Stimulated activated CD8-positive, alpha-beta memory T cell treated with anti-CD3 and anti-CD28 coated beads, Interleukin-15, amount 100 ng/mL, for 24 hours (primary cell): Measurements from ENCODE around the gene DYNC1LI2.
"Not testable (repeated sequence)": the region's sequence is repeated elsewhere in the genome, so short reads cannot be mapped to it uniquely, and the experiment has no call there.

ENCODE experiments used
- DNase-seq: peaks from one replicate; pipeline ENCODE4 v3.0.0-alpha.2; 2020; ENCODE audit warnings: low read depth

DYNC1LI2 gene

DNA sequence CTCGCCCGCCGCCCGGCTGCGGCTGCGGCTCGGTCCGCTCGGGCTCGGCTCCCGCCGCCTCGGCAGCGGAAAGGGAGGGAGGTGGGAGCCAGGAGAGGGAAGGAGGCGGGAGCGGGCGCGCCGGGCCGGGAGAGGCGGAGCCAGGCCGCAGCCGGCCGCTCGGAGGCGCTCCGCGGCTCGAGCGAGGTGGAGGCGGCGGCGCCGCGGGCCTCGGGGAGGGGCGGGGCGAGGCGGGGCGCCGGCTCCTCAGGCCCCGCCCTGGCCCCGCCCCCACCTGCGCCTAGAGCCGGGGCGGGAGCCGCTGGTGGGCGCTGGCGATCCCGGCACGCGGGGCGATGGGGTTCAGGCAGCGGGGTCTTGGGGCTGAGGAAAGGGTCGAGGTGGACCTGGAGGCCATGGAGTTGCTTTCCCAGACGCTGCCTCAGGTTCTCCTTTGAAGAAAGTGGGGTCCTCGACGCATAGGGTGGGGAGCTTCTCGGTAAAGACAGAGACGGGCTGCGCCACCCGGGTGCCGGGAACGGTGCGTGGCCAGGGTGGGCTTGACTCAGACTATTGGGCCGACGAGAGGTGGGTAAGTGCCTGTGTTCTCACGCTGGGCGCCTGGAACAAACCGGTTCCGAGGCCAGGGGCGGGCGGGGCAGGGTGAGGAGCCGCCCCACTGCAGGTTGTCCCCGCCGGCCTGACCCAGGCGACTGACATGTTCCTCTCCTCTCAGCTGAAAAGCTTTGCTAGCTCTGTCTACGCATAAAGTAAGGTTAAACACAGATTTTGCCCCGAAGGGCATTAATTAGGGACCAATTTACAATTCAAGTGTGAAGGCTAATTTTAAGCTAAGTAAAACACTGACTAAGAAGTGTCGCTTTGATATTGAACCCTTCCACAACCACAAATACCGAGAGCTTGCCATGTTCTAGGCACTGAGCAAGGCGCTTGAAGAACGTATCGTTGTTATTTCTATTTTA is 54.5 kb downstream of the DYNC1LI2 start, which contains the start of gene CMTM4:
CMTM4 (minus strand) TSS at position 75 of the 962 bp plus-strand sequence. CDS start 218 bp downstream, outside the sequence.
- DNase-seq, result peak; percentile 56

DNA sequence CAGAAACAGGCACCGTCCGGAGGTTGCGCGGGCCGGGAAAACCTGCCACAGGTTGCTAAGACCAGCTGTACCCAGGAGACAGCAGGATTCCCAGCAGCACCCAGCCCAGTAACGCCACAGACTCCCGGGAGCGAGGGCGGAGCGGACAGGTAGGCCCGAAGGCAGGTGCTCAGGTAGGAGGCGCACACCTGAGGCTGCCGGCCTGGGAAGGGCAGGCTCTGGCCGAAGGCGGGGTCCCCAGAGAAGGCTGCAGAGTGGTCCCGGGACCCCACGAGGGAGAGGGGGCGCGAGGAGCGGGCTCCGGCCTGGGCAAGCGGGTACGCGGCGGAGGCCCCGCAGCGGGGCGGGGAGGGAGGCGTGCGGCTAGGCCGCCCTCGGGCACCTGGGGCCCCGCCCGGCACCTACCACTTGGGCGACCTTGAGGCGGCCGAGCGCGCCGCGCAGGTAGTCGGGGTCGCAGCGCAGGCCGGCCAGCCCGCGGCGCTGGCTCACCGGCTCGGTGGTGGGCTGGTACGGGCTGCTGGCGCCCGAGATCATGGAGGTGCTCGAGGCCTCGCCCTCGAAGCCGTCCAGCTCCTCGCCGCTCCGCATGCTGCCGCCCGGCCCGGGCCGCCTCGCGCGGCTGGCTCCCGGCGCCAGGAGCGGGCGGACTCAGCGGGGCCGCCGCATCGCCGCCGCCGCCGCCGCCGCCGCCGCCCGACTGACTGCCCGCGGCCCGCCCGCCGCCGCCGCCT is 55.3 kb downstream of the DYNC1LI2 start:
- no peak for DNase-seq

DNA sequence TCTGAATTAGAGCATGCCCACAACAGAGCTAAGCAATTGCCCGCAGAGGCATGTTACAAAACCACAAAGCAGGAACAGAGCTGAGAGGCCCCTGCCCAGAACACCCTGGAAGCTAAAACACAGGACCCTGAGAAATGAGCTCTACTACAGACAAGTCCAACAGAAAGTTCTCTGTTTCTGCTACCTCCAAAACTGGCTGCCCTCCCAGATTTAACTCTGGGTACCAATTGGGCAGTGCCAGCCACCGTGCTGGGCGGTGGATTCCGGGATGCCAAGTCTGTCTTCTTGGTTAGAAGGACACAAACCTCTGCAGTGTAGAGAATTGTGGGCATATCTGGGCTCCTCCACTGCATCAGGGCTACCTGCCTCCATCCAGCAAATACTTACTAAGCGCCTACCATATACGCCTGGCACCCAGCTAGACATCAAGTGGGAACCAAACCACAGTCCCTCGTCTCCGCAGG is 55.9 kb downstream of the DYNC1LI2 start:
- DNase-seq, result no peak

DNA sequence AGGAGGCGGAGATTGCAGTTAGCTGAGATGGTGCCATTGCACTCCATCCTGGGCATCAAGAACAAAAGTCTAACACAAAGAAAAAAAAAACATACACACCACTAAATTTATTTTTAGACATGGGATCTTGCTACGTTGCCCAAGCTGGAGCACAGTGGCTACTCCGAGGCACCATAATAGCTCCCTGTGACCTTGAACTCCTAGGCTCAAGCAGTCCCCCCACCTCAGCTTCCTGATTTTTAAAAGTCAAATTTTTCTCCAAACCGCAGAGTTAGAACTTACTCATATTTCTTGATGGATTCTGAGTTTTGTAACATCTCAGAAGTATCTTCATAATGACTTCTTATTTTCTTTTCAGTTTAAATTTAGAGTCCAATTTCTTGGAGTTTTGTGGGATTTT is 58.3 kb downstream of the DYNC1LI2 start:
- DNase-seq, result no peak

DNA sequence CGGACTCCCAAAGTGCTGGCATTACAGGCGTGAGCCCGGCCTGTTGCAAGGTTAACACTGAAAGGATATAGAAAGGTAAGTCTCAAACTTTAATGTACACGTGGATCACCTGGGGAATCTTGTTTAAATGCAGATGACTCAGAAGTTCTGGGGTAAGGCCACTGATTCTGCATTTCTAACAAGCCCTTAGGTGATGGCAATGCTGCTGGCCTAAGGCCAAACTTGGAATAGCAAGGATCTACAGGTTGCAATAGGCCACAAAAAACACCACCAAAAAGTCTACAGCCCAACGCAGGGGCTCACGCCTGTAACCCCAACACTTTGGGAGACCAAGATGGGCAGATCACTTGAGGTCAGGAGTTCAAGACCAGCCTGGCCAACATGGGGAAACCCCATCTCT is 59.1 kb downstream of the DYNC1LI2 start:
- no peak for DNase-seq

DNA sequence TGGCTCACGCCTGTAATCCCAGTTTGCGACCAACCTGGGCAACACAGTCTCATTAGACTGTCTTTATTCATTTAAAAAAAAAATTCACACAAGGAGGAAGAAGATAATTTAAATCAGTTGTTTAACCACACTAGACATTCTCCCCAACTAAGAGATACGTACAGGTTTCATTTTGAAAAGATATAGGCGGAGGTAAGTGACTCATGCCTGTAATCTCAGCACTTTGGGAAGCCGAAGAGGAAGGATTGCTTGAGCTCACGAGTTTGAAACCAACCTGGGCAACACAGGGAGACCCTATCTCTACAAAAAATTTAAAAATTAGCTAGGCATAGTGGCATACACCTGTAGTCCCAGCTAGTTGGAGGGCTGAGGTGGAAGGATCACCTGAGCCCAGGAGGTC is 60.2 kb downstream of the DYNC1LI2 start:
- DNase-seq, result no peak

DNA sequence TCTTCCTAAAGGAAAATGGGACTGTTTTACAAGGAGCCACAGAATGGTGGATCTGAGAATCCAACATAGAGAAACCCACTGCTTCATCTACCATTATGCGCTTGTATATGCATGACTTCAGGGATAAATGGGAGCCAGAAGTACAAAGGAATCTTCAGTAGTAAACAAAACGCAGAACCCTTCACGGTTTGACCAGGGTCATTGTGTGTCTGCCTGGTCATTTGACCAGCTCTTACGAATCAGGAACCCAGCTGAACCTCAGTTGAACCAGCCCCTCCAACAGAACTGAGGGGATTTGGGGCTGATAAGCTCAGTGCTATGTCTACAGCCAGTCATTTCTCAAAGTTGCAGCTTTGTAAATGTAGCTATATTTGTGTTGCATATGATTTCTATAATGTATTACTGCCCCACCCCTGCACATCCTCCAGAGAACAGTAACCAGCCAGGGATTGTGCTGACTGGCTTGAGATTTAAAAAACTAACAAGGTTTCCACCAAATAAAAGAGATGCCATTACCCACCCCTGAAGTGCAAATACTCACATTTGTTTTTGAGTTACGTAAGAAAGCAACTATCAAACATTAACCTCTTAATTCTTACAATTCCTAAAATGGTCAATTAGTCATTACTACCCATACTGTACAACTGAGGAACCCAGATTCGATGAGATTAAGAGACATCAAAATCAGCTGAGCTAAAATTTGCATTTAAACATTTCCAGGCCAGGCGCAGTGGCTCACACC is 61.1 kb downstream of the DYNC1LI2 start:
- DNase-seq, result no peak

DNA sequence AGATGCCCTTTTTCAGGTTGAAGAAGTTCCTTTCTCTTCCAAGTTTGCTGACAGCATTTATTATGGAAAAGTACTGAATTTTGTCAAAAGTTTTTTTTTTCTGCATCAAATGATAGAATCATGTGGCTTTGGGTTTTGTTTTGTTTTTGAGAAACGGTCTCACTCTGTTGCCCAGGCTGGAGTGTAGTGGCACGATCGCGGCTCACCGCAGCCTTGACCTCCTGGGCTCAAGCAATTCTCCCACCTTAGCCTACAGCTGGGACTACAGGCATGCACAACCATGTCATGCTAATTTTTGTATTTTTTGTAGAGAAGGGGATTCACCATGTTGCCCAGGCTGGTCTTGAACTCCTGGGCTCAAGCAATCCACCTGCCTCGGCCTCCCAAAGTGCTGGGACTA is 62.1 kb downstream of the DYNC1LI2 start:
- DNase-seq, result no peak

DNA sequence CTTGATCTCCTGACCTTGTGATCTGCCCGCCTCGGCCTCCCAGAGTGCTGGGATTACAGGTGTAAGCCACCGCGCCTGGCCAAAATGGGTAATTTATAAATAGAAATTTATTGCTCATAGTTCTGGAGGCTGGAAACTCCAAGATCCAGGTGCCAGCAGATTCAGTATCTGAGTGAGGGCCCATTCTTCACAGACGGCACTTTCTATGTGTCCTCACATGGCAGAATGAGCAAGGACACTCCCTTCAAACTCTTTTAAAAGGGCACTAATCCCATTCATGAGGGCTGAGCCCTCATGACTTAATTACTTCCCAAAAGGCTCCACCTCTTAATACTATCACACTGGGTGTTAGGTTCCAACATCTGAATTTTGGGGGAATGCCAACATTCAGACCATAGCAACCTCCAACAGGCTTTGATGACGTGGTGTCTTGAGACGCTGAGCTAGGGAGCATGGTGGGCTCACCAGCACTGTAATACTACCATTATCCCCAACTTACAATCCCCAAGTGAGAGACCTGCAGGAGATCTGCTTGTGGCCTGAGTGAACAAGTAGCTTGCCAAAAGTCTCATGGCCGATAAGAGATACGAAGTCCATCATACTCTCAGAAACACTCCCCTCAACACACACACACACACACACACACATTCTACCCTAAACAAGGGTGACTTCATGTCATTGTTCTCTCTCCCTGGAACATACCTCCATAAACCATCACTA is 63.3 kb downstream of the DYNC1LI2 start:
- no peak for DNase-seq

DNA sequence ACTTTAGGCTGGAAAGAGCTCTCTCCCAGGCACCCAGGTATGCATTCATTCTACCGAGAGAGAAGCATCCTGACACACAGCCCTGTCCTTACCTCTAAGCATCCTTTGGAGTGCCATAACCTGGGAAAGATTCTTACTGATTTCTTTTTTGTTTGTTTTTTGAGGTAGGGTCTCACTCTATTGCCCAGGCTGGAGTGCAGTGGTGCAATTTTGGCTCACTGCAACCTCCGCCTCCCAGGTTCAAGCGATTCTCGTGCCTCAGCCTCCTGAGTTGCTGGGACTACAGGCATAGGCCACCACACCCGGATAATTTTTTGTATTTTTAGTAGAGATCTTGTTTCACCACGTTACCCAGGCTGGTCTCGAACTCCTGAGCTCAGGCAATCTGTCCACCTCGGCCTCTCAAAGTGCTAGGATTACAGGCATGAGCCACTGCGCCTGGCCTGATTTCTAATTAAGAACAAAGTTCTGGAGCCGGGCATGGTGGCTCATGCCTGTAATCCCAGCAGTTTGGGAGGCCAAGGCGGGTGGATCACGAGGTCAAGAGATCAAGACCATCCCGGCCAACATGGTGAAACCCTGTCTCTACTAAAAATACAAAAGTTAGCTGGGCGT is 65.8 kb downstream of the DYNC1LI2 start:
- DNase-seq, result not testable (repeated sequence)

DNA sequence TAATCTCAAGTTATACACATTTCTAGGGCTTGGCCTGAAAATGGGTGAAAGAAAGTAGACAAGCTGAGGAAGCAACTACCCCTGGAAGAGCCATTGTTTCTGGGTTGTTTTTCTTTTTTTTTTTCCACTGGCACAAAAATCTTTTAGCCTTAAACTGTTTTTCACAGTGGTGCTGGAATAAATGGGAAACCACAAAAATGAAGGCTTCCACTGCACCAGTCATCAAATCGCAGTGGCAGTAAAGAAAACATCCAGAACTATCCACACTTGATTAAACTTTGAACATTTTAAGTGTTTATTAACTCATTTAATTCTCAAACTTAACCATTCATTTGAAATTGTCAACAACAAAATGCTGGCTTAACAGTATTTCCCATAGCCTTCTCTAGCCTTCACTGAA is 69.1 kb downstream of the DYNC1LI2 start:
- no peak for DNase-seq

DNA sequence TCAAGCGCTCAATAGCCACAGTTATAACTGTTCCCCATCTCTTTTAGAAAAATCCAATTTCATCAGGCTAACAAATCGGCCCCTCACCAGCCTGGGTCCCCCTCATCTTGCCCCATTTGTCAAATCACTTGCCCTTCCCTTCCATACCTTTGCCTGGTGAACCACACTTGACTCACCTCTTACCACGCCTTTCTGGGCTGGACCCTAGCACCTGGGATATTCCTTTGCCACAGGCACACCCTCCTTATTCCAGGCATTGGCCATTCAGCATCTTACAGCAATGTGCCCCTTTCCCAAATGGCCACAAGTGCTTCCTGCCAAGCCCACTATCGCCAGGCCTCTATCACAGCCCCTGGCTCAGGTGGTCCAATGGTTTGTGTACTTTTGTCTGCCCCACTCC is 69.7 kb downstream of the DYNC1LI2 start:
- no peak for DNase-seq

DNA sequence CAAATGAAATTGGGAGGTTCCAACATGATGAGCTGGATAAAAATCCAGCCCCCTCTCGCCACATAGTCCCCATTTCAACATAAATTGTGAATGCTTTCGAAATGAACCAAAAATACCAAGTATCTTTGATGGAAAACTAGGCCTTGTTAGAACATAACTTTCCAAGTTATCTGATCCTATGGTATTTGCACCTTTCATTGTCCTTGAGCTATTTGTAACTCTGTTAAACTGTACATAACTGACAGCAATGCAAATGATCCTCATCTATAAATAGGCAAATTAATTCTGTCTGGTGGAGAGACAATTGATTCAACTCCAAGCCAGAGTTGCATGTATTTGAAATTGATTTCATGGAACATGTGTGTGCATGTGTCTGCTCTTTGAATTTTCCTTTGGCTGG is 73.1 kb downstream of the DYNC1LI2 start:
- DNase-seq, result no peak

DNA sequence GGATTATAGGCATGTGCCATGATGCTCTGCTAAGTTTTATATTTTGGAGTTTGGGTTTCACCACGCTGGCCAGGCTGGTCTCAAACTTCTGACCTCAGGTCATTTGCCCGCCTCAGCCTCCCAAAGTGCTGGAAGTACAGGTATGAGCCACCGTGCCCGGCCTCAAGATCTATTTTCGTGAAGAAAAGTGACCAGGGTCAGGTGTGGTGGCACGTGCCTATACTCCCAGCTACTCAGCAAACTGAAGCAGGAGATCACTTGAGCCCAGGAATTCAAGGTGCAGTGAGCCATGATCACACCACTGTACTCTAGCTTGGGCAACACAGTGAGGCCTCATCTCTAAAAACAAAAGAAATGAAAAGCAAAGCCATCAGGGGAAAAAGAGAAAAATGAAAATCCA is 73.6 kb downstream of the DYNC1LI2 start:
- DNase-seq, result no peak

DNA sequence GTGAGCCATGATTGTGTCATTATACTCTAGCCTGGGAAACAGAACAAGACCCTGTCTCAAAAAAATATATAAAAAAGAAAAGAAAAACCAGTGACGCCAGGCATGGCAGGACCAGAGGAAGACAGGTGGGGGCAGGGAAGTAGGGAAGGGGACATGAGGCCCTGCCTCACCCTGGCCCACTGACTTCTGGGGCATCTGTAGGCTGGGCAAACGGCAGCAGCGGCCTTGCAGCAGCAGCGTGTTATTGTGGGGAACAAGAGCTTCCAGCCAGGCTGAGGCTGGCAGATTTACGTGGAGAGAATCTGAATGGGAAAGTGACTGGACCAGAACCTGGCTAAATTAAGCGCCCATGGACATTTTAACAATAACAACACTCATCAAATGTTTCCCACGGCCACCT is 74.2 kb downstream of the DYNC1LI2 start:
- no peak for DNase-seq

DNA sequence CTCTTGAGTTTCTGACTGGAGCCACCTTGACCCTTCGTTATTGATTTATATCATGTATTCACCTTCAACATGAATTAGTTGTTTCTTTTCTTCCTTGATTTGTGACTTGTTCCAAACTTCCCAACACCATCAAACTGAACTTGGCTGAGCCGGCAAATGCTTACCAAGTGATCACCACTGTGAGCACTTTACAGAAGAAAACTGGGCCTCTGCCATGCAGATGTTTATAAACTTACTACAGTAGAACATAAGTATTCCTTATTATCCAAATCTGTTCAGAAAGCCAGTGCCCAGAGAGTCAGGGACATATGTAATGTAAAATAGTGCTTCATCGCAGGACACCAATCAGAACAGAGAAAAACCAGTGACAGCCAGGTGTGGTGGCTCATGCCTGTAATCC is 74.8 kb downstream of the DYNC1LI2 start:
- DNase-seq, result no peak

DNA sequence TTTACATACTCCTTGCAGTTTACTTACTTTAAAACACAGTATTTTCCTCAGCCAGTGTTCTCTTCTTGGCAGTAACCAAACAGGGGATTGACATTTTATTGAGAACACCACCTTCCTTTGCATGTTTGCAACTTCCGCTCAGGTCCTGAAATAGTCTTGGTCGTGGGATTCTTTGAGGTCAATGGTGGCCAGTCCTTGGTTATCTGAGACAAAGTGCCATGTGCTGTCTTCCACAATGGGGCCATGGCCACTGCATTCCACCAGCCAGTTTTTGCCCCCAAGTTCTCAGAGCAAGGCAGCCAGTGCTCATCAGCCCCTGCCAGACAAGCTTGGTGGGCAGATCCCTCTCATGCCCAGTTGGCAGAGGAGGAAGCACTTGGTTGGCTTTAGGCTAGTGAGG is 77.7 kb downstream of the DYNC1LI2 start:
- no peak for DNase-seq
